B cell (primary cell): Measurements from ENCODE around the gene CFAP61. TPM values are rescaled to one million over a fixed set of nuclear protein-coding genes. Genes with fewer than 3 reads are reported as not detected.

ENCODE experiments used
- ATAC-seq: fragments of 200-7000 bp; cut with Tn5 transposase; one replicate; pipeline ENCODE4 v1.10.0; 2021; ENCODE audit warnings: low read depth, mild to moderate bottlenecking, moderate number of reproducible peaks, moderate library complexity
- CTCF ChIA-PET: fragments of 350-600 bp; sonication (Branson Sonifier 250); formaldehyde crosslinking; loops from one replicate; lab custom pipeline; 2021; ENCODE audit warnings: antibody characterized with exemption, inconsistent platforms; lab: Charles Lee
- POLR2A ChIA-PET: fragments of 350-600 bp; sonication (Branson Sonifier 250); formaldehyde crosslinking; loops from one replicate; lab custom pipeline; 2021; ENCODE audit warnings: antibody characterized with exemption; lab: Charles Lee
- DNase-seq: peaks from one replicate; pipeline ENCODE4 v3.0.0; 2013
- H2AFZ ChIP-seq: 2 replicates; pipeline ENCODE4 v1.6.1; 2012; ENCODE audit warnings: mild to moderate bottlenecking, low read depth, low read length; ENCODE audit not compliant: insufficient read depth, poor library complexity, severe bottlenecking
- H3K27ac ChIP-seq, 2 donors: 1 replicate in 1 of 2; 2 replicates in 1 of 2; pipeline ENCODE4 v1.5.1; 2012 to 2013; ENCODE audit warnings: low read length in 2 of 2, mild to moderate bottlenecking in 2 of 2, moderate library complexity in 1 of 2
- H3K27me3 ChIP-seq, 4 experiments: fragments of 200-600 bp in 1 of 4; sonication (generic) in 1 of 4; replicated peaks in 1 of 4; 1 replicate in 2 of 4; 2 replicates in 2 of 4; pipeline versions ENCODE4 v1.6.1 to v1.7.0; 2013 to 2016; ENCODE audit warnings: low read length in 3 of 4, mild to moderate bottlenecking in 2 of 4, mixed read lengths in 1 of 4, moderate library complexity in 1 of 4; ENCODE audit not compliant: insufficient read depth in 4 of 4, control insufficient read depth in 3 of 4; ENCODE audit errors: control extremely low read depth in 1 of 4
- H3K36me3 ChIP-seq, 2 experiments: replicated peaks in 1 of 2; 1 replicate in 1 of 2; 2 replicates in 1 of 2; pipeline versions ENCODE4 v1.6.1 to v1.7.1; 2013; ENCODE audit warnings: low read length in 1 of 2; ENCODE audit not compliant: insufficient read depth in 2 of 2, control insufficient read depth in 1 of 2; ENCODE audit errors: control extremely low read depth in 1 of 2, extremely low read depth in 1 of 2
- H3K4me1 ChIP-seq, 2 donors: fragments of 200-600 bp in 1 of 2; sonication (generic) in 1 of 2; 1 replicate in 1 of 2; 2 replicates in 1 of 2; pipeline versions ENCODE4 v1.5.1 to v1.6.1; 2013 to 2017; ENCODE audit warnings: low read length in 2 of 2; ENCODE audit not compliant: control insufficient read depth in 2 of 2, insufficient read depth in 2 of 2
- H3K4me2 ChIP-seq: replicated peaks from 2 replicates; pipeline ENCODE3; 2012; ENCODE audit warnings: mild to moderate bottlenecking, low read depth, low read length; ENCODE audit not compliant: poor library complexity, severe bottlenecking
- H3K4me3 ChIP-seq, 5 experiments: fragments of 200-600 bp in 1 of 5; sonication (generic) in 1 of 5; 1 replicate in 3 of 5; 2 replicates in 2 of 5; pipeline versions ENCODE4 v1.5.1 to v1.7.0; 2011 to 2016; ENCODE audit warnings: low read length in 4 of 5, mild to moderate bottlenecking in 4 of 5, low read depth in 2 of 5, control low read depth in 1 of 5, moderate library complexity in 1 of 5; ENCODE audit not compliant: insufficient read depth in 1 of 5; ENCODE audit errors: control extremely low read depth in 1 of 5, extremely low read depth in 1 of 5
- H3K79me2 ChIP-seq: fragments of 200-600 bp; sonication (generic); one replicate; pipeline ENCODE4 v1.6.0; 2016; ENCODE audit warnings: low read length; ENCODE audit not compliant: control insufficient read depth, insufficient read depth
- H3K9ac ChIP-seq: fragments of 200-600 bp; sonication (generic); 2 replicates; pipeline ENCODE4 v1.6.1; 2017; ENCODE audit warnings: mild to moderate bottlenecking, low read length, moderate library complexity
- H3K9me3 ChIP-seq, 3 donors: one replicate each; pipeline versions ENCODE4 v1.6.1 to v1.7.1; 2013; ENCODE audit warnings: low read length in 2 of 3; ENCODE audit not compliant: control insufficient read depth in 2 of 3, insufficient read depth in 1 of 3; ENCODE audit errors: control extremely low read depth in 1 of 3
- H4K20me1 ChIP-seq: 2 replicates; pipeline ENCODE4 v1.6.0; 2012; ENCODE audit warnings: mild to moderate bottlenecking, low read length; ENCODE audit not compliant: insufficient read depth, control insufficient read depth, poor library complexity, severe bottlenecking
- H3K27ac Mint-ChIP-seq: one replicate; pipeline ENCODE4 v1.8.0; 2021; ENCODE audit warnings: mixed read lengths
- H3K27me3 Mint-ChIP-seq: one replicate; pipeline ENCODE4 v1.8.0; 2021; ENCODE audit warnings: mixed read lengths
- H3K4me1 Mint-ChIP-seq: one replicate; pipeline ENCODE4 v1.8.0; 2021; ENCODE audit warnings: mixed read lengths
- H3K4me3 Mint-ChIP-seq: one replicate; pipeline ENCODE4 v1.8.0; 2021; ENCODE audit warnings: mixed read lengths
- H3K9me3 Mint-ChIP-seq: one replicate; pipeline ENCODE4 v1.8.0; 2022; ENCODE audit warnings: mixed read lengths; ENCODE audit not compliant: insufficient read depth
- CTCF ChIP-seq: fragments of 200-600 bp; IDR thresholded peaks from one replicate; pipeline ENCODE4 v1.8.0; 2022; ENCODE audit warnings: antibody characterized with exemption, mild to moderate bottlenecking
- EZH2 ChIP-seq: IDR thresholded peaks from 2 replicates; pipeline ENCODE4 v1.6.1; 2012; ENCODE audit warnings: borderline replicate concordance, low read depth, mild to moderate bottlenecking, moderate library complexity, low read length; ENCODE audit not compliant: insufficient read depth, poor library complexity, severe bottlenecking
- WGBS: methylation state at CpG from one replicate; pipeline ENCODE4 v1.1.5; 2013; ENCODE audit warnings: missing lambda C conversion rate; ENCODE audit not compliant: insufficient coverage; 5-methylcytosine and 5-hydroxymethylcytosine counted together
- intact Hi-C: fragments of 100-400 bp; cut with micrococcal nuclease; formaldehyde crosslinking; loops from one replicate; pipeline ENCODE4 v1.10.0; 2022
- polyA plus RNA-seq: library from polyadenylated mRNA; depleted of rRNA; stranded (reverse); fragments of >200 nt; gene quantifications from 2 replicates; pipeline ENCODE4 v1.2.3, GENCODE V29; 2012
- total RNA-seq, 2 donors: library from RNA; stranded (reverse); fragments of 120-200 nt in 1 of 2; gene quantifications; 1 replicate in 1 of 2; 2 replicates in 1 of 2; pipeline versions ENCODE4 v1.2.3 to v1.2.4, GENCODE V29; 2013 to 2022

Gene CFAP61
- total and polyA plus RNA-seq, 2 donors (not counting 1 experiment from before 2014, with no cell fraction given) = not detected

- ATAC-seq = no peak
- H3K27me3 Mint-ChIP-seq = peaks cover 12% of the 10 kb centered on the region
- CTCF ChIA-PET = interaction anchor here (0.7 kb wide), 1 partner anchor 1305 kb away, joined by 3 read pairs; no protein-coding TSS in a partner anchor
These were observed 155.0 kb downstream of the CFAP61 start for GRCh38 chr20:20207291-20207690.

GRCh38 chr20:20207872-20208271, 155.5 kb downstream of the CFAP61 start:
- Histone ChIP-seq H3K4me2 (no peak overlapping the region), H3K79me2 (no peaks in the 10 kb centered on the region), H3K4me3 (no peak overlapping the region), H3K27me3 (peaks cover 0 to 4% (median 0%) of the 10 kb centered on the region in 4 experiments), H3K36me3 (no peaks in the 10 kb centered on the region), H4K20me1 (no peaks in the 10 kb centered on the region), H3K9me3 (no peaks in the 10 kb centered on the region), H3K4me1 (no peaks in the 10 kb centered on the region), H2AFZ (no peak overlapping the region), H3K27ac (no peak overlapping the region), H3K9ac (no peak overlapping the region)
- peaks cover 13% of the 10 kb centered on the region for H3K27me3 Mint-ChIP-seq
- CTCF ChIA-PET = no interaction called here
- ATAC-seq = no peak
- H3K4me3 Mint-ChIP-seq = no peak overlapping the region
- no peak for TF ChIP-seq CTCF
- no peak for TF ChIP-seq EZH2
- no peak for DNase-seq
- intact Hi-C loops = no loop called here
- no peaks in the 10 kb centered on the region for H3K4me1 Mint-ChIP-seq
- WGBS = 87% methylated on average over 3 of the region's 7 CpGs
- POLR2A ChIA-PET = no interaction called here
- no peaks in the 10 kb centered on the region for H3K9me3 Mint-ChIP-seq
- H3K27ac Mint-ChIP-seq = no peak overlapping the region

More at GRCh38 chr20:20207291-20207690, 155.0 kb downstream of the CFAP61 start:
- Histone ChIP-seq H3K9ac (no peak overlapping the region), H3K4me1 (no peaks in the 10 kb centered on the region), H3K27me3 (peaks cover 0 to 4% (median 0%) of the 10 kb centered on the region in 4 experiments), H3K36me3 (no peaks in the 10 kb centered on the region), H3K4me2 (no peak overlapping the region), H3K9me3 (no peaks in the 10 kb centered on the region), H3K79me2 (no peaks in the 10 kb centered on the region), H3K27ac (no peak overlapping the region), H2AFZ (no peak overlapping the region), H3K4me3 (no peak overlapping the region), H4K20me1 (no peaks in the 10 kb centered on the region)
- 60% methylated on average over 6 of the region's 6 CpGs for WGBS
- POLR2A ChIA-PET = no interaction called here
- intact Hi-C loops = no loop called here
- Mint-ChIP-seq H3K27ac (no peak overlapping the region), H3K9me3 (no peaks in the 10 kb centered on the region), H3K4me1 (no peaks in the 10 kb centered on the region), H3K4me3 (no peak overlapping the region)
- no peak for TF ChIP-seq CTCF
- no peak for TF ChIP-seq EZH2
- DNase-seq = no peak
